Effector CD4-positive, alpha-beta T cell (primary cell): ENCODE data around the gene TBX5.

Source experiments
- DNase-seq: peaks from one replicate; pipeline ENCODE4 v3.0.0-alpha.2; 2020

Gene TBX5

GRCh38 chr12:114430306-114430705 is 24.4 kb upstream of the TBX5 start:
- no peak for DNase-seq

DNA sequence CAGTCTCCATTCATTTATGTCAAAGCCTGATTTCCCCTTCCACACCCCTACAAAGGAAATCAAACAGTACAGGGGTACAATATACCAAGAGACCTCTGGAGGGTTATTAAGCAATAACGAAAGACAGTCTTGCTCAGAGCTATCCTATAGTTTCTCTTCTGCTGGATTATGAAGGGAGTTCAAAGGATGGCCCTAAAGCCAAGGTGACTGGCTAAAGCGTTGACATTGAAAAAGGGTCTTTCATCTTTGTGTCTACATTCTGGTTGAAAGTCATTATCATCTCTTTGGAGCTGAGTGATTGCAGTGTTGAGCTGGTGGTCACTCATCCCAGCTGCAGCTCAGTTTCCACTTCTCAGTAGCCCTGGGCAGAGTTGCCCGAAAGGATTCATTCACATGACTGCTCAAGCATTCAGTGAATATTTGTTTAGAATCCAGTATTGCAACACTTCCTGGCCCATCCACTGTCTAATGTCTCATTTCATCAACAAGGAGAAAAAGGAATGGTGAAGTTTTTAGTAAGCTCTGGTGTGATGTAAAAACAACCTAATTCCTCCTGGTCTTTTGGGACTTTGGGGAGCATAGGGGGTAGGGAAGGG is 19.2 kb upstream of the TBX5 start:
- DNase-seq = no peak

DNA sequence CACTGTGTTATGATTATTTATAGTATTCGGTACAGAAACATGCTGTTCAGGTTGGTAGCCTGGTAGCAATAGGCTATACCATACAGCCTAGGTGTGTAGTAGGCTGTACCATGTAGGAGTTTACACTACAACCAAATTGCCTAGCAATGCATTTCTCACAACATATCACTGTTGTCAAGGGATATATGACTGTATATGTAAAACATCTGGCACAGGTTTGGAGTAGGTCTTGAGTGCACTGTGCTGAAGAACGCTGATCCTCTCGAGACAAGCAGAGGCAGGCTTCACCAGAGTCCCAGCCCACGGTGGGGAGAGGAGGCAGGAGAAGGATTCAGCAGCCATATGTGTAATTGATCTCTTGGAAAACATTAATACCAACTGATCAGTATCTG is 15.0 kb upstream of the TBX5 start:
- DNase-seq = no peak

DNA sequence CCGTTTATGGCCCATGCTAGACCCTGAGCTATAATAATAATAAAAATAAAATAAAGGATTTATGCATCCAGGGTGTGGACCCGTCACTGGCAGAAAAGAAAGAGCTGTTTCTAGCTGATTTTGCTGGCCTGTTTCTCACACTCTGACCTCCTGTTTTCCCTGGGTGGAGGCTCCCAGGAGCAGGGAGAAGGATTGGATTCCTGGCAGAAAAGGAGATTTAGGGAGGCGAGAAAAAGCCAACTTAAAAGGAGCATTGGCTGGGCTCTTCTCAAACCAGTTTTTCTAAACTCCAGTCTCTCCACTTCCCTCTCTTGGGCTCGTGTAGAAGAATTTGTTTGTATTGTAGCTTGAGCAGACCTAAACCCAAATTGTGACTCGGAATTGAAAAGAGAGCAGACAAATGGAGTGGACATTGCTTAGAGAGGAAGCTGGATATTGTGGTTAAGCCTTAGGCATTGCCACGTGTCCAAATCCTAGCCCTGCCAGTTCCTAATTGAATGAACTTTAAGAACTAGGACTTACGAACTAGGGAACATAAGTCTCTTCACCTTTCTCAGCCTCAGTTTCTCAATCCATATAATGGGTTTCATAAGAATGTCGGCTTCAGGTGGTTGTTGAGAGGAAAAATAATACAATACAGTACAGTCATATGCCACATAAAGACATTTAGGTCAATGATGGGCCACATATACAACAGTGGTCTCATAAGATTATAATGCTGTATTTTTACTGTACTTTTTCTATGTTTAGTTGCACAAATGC is 14.4 kb upstream of the TBX5 start:
- DNase-seq = no peak

GRCh38 chr12:114416028-114416427 is 10.1 kb upstream of the TBX5 start:
- DNase-seq = no peak

DNA sequence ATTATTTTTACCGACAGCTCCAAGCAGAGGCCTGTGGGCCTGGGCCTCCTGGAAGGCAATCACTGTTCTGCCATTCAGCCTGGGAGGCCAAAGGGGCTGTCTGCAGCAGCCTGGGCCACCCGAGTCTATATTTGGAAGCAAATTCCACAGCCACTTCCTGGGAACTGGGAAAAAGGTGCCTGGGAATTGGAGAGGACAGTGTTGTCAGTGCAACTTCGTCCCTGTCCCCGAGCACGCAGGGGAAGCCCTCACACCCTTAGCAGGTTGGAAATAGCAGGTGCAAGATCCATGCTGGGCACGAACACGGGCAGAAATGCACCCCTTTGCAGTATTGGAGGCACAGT is 9.6 kb upstream of the TBX5 start:
- DNase-seq = no peak

DNA sequence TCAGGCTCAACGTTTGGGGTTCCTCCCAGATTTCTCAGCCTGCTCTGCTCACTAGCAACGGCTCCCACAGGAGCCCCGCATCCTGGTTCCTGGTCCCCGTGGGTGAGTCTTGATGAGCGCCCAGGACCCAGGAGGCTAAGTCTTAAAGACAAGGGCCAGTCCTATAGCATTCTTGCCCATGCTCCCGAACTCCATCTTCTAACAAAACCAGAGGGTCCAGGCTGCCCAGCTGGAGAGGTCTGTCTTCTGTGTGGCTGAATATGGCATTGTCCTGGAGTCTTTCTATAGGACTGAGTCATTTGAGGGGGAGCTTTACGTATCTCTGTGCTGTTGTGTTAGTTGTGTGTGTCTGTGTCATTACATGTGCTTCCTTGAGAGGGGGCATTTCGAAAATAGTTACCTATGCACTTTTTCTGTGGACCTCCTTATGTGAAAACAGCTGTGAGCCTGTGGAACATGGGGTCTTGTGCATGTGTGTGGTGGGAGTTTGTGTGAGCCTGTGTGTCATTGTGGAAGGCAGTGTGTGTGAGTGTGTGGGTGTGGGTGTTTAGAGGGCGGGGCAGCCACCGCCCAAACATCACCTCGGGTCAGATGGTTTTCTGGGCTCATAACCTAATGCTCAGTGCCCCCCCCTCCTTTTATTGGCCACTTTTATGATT is 9.1 kb upstream of the TBX5 start:
- no peak for DNase-seq

DNA sequence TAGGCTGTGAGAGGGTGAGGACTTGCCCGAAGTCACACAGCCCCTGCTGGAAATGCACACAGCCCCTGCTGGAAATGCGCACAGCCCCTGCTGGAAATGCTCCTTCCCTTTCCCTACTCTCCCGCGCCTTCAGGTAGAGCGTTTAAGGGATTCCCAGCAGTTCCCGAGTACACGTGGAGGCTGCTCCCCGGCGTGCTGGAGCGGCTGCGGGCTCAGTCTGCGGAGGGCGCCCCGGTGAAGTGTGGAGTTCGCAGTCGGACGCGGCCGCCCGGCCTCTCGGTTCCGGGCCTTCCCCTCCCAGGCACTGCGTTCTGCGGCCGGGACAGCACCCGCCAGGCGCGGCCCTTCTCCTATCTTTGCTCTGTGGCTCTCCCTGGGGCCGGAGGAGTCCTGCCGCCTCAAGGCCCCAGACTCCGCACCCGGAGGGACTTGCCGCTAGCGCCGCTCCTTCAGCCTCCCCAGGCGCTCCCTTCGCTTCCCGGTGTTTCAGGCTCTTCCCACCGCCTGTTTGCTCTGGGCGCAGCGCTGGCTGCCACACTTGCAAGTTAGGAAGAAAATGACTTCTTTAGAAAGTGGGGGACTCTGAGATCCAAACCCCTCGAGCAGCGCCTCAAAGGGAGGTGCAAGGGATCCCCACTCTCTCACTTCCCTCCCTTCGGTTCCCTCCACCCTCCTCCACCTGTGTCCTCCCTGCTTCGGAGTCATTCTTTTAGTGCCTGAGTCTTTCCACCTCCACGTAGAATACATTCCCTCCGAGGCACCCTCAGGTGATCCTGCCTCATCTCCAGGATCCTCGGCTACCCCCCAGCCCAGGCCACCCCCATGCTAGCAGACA is 8.3 kb upstream of the TBX5 start:
- DNase-seq = no peak

- DNase-seq = no peak
Measured at GRCh38 chr12:114412825-114413749, 7.1 kb upstream of the TBX5 start.

DNA sequence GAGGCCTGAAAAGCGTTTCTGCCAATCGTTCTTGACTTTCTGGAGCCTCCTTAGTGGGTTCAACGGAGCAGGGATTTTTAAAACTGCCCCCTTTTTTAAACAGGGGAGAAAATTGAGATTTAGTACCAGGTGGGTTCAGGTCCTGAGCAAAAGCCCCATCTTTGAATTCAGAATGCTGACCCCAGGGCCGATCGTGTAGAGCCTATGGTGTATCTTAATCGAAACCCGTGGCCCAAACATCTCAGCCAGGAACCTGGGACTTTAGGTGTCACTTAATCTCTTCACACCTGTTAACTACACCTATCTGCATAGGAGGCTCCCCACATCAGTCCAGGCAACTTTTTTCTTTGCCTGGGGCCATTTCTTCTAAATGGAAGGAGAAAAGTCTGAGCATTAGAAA is 6.4 kb upstream of the TBX5 start:
- no peak for DNase-seq

GRCh38 chr12:114411071-114411837 is 5.3 kb upstream of the TBX5 start:
- no peak for DNase-seq

GRCh38 chr12:114409852-114410600 is 4.1 kb upstream of the TBX5 start:
- no peak for DNase-seq

DNA sequence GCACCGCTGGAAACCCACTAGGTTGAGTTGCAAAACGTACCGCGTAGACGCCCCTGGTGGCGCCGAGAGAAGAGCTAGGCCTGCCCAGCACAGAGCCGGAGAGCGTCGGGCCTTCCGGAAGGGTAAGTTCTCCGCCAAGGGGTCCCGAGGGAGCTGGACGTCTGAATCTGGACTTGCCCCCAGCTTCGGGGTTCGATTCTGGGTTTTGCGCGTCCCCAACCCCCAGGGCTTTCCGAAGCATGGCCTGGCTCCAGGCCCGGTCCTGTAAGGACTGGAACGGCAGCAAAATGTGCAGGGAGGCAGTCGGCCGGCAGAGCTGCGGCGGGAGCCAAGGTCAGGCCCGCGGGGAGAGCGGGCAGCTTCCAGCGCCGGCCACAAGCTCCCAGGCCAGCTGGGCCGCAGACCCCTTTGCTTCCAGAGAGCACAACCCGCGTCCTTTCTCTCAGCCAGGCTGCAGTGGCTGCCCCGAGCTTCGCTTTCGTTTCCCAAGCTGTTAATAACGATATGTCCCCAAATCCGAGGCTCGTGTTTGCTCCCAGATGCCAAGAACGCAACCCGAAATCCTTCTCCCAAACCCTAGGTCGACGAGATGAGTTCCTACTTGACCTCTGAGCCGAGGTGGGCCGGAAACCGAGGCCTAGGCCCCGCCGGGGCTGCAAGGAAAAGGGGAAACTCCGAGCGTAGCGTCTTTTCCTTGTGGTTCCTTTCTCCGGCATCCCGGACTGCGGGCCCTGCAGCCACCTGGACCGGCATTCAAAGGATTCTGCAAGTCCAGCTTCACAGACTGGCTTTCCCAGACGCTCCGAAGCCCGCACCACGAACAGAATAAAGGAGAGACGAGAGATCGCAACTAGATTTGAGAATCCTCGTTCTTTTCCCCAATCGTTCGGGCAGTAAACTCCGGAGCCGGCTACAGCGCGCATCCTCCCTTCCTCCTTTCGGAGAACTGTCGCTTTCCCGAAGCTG is 3.2 kb upstream of the TBX5 start:
- DNase-seq = no peak

DNA sequence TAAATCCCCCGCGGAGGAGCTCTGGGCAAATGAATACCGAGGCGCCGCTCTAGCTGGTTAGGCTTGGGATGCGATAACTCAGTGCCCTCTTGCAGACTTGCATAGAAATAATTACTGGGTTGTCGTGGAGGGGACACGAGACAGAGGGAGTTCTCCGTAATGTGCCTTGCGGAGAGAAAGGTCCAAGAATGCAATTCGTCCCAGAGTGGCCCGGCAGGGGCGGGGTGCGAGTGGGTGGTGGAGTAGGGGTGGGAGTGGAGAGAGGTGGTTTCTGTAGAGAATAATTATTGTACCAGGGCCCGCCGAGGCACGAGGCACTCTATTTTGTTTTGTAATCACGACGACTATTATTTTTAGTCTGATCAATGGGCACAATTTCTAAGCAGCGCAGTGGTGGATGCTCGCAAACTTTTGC is 2.5 kb upstream of the TBX5 start:
- no peak for DNase-seq

DNA sequence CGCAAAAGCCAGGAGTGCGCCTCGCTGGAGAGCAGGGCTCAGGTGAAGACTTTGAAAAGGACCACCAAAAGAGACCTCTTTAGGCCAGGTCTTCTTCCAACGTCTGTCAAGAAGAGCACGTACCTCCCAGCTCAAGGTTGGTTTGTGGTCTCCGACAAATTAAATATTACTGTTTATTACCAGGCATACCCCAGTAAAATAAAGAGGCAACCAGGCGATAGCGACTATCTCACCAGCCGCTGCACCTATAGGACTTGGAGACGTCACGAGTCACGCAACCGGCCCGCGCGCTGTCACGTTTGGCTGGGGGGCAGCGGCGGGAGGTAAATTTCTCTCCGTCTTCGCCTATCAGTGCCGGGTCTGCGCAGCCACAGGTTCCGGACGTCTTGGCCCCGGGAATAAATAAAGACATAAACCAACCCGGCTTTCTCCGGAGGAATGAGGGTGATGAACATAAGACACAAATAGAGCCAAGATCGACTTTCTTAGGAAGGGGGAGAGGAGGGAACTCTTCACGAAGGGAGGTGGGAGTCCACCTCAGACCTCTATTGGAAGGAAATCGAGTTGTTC is 2.0 kb upstream of the TBX5 start:
- DNase-seq = no peak

DNA sequence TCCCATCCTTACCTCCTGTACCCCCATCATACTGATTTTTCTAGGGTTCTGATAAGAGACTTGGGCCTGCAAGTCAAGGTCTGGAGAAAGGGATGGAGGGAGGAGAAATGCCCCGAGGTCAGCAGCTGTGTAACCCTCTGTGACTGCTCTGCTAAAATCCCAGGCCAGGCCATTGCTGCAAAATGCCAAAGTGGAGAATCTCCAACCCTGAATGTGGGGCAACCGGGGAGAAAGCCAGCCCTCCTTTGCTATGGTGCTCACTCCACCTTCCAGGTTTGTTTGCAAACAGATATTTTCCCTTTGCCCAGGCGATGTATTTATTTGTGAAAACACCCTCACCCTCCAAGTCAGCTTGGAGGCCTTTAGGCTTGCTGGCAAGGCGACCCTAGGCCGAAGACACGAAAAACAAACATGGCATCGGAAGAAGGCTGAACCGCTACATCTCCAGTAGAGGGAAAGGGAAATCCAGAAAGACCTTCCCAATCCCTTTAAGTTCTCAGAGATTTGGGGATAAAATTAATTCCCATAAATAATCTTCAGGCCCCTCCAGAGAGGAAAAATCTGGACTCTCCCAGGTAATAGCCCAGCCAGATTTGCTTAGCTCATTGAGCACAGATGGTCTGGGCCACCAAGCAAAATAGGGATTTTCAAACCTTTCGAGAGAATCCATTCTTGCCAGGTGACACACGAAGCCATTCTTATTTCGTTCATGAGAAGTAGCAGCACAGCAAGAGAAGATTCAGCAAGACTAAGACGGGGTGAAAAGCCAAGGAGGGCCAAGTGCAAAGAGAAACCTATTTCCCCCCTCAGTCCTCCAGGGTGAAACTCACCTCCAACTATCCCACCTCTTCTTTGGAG is 1.3 kb upstream of the TBX5 start:
- no peak for DNase-seq

- DNase-seq = no peak
Measured at GRCh38 chr12:114406316-114406983, 506 bp upstream of the TBX5 start.
